HPDE6-E6E7 (cell line): Measurements from ENCODE around the gene TJP3.

Experiments used
- DNase-seq: peaks from one replicate; pipeline ENCODE4 v3.0.0; 2011; ENCODE audit warnings: missing footprints; ENCODE audit errors: extremely low spot score

Gene TJP3

DNA sequence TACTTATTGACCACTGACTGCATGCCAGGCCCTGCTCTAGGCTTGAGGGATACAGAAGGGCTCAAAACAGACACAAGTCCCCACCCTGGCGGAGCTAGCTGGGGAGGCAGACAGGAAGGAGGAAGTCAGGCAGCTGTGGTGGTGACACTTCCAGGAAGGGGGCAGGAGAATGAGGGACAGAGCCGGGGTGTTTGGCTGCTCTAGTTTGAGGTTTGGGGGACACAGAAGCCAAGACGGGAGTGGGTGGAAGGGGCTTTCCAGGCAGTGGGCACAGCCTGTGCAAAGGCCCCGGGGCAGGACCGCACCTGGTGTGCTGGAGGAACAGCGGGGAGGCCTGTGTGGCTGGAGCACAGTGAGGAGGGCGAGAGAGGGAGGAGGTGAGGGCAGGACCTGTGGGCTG, 58.3 kb downstream of the TJP3 start:
- DNase-seq = no peak

DNA sequence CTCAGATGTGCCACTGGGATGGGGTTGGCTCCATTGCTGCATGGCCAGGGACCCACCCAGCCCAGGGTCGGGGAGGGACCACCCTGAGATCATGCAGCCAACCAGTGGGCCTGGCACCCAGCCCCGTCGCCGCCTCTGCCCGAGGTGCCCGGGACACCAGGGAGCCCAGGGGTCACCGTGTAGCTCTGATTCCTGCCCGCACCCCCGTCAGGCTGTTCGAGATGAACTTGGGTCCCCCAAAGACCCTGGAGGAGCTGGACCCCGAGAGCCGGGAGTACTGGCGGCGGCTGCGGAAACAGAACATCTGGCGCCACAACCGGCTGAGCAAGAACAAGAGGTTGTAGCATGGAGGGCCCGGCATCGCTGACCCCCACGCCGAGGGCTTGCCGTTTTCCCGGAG, 58.9 kb downstream of the TJP3 start:
- no peak for DNase-seq

DNA sequence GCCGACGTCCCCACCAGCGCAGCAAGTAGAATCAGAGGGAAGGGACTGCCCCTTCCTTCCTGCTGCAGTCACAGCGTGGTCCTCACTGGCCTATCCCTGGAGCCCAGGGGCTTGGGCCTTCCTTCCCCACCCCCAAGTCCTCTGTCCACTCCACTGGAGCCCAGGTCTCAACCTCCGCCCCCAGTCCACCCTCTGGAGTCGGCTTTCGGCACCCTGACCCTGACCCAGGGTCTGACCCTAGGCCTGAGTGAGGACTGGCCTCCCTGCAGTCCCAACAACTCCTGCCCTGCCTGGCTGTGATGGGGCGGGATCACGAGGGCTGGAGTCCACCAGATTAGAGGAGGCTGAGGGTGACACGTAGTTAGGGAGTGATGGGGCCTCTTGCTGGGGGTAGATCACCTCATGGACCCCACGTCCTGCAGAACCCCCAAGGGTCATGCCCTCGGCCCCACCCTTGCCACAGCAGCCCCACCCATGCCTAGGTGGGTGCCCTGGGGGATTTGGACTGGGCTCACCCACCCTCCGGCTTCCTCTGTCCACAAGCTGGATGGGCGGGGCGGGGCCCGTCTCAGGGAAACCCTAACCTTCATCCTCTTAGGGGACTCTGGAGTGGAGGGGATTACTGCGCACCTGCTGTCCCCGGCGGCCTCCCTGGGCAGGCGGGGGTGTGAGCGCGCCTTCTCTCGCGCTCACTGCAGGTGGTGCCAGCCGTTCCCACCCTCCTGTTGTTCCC, 60.0 kb downstream of the TJP3 start:
- no peak for DNase-seq

DNA sequence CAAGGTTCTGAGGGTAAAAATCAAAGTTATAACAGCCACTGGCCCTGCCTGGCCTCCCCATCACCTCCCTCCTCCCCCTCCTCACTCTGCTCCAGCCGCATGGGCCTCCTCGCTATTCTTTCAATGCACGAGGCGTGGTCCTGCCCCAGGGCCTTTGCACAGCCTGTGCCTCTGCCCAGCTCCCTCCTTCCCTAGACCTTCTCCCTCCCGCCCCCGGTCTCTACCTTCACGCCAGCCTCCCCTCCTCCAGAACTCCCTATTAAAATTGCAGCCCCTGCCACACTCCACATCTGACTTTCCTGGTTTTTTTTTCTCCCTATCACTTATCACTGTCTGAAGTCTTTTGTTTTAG, 60.5 kb downstream of the TJP3 start:
- no peak for DNase-seq

DNA sequence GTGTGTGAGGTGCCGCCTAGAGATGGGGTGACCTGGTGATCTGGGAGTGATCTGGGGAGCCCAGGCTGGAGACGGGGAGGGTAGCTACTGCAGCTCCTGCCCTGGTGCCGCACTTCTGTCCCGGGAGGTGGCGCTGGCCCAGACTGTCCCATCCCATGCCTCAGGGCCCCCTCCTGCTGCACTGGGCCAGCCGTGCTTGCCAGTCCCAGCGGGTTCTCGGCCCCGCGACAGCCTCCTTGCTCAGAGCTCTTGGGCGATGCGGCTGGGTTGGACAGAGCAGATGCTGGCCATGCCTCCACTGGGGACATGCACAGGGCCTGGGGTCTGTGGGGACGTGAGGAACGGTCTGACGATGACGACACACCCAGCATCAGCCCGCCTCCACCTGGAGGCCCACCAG, 61.3 kb downstream of the TJP3 start:
- no peak for DNase-seq

DNA sequence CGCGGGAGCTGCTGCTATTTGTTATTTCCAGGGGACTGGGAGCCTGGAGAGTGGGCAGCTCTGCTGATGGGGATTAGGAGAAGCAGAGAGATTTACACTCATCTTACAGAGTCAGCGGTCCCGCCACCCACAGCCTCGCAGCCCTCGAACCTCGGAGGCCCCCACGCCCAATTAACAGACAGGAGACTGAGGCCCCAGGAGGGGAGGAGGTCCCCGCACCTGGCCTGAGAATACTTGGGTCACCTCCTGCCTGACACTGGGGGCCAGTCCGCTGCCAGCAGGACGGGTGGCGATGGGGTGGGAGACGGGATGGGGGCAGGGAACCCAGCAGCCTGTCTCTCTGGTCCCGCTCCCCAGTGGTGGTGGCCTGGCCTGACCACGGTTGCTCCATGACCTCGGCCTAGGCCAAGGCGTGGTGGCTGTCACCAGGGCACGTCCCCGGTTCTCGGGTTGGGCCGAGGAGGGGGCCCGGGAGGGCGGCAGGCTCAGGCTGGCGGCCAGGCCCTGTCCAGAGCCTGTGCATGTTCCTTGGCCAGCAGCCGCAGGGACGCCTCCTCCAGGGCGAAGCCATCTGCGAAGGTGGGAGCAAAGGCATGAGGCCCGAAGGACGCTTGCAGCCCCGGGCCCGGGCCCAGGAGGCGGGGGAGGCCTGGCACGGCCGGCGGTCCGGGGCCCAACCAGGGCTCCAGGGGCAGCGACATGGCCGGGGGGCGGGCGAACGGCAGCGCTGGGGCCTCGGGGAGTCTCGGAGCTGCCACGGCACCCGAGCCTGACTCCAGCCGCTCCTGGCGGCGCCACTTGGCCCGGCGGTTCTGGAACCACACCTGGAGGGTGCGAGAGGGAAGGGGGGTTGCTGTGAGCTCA, 62.2 kb downstream of the TJP3 start:
- no peak for DNase-seq

DNA sequence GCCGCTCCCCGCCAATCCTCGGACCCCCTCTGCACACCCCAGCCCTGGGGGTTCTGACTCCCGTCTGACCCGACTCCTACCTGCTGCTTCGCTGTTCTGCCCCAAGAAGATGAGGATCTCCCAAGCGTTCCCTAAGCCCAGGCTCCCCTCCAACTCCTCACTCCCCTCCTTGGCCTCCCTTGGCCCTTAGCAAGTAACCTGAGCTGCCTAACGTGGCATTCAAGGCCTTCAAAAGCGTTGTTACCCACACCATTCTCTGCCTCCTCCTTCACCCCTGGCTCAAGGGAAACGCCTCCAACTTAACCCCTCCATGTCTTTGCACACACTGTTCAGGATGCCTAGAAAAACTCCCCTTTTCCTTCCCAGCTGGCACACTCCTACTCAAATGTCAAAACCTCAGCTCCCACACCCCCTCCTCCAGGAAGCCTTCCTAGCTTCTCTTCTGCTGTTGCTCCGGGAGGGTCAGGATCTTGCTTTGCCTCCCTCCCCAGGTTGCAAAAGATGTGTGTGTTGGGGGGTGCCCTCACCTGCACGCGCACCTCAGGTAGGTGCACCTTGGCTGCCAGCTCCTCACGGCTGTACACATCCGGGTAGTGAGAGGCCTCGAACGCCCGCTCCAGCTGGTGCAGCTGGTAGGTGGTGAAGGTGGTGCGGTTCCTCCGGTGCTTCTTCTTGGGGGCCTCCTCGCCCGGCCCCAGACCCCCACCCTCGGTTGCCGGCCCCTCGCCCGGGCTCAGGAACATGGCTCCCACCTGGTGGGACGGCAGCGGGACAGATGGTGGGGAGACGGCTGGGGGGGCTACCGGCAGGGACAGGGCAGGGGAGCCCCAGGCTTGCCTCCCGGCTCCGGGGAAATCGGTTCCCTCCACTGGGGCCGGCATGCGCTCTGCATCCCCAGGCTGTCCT, 63.1 kb downstream of the TJP3 start:
- no peak for DNase-seq

DNA sequence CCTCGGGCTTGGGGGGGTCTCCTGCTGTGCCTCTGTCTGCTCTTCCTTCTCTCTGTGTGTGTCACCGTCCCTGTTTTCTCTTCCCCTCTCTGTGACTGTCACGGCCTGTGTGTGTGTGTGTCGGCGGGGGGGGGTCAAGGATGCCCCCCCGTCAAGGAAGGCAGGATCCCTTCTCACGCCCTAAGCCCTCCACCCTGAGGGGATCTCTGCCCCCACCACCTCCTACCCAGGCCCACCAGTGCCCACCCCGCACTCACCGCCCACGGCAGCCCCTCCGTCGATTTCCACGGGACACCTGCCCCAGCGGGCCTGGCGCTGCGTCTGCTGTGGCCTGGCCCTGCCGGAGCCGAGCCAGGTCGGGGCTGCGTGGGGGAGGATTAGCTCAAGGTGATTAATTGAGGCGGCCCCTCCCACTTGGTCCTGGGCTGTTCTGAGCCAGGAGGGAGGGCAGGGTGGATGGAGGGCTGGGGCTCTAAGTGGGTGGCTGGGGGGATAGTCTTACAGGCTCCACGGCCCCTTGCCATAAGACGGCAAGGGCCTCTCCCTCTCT, 63.8 kb downstream of the TJP3 start, which contains the start of gene RAX2:
Gene RAX2, minus strand, starts transcription at position 323 of the 550 bp plus-strand sequence. CDS start 486 bp downstream, outside the sequence.
- no peak for DNase-seq

DNA sequence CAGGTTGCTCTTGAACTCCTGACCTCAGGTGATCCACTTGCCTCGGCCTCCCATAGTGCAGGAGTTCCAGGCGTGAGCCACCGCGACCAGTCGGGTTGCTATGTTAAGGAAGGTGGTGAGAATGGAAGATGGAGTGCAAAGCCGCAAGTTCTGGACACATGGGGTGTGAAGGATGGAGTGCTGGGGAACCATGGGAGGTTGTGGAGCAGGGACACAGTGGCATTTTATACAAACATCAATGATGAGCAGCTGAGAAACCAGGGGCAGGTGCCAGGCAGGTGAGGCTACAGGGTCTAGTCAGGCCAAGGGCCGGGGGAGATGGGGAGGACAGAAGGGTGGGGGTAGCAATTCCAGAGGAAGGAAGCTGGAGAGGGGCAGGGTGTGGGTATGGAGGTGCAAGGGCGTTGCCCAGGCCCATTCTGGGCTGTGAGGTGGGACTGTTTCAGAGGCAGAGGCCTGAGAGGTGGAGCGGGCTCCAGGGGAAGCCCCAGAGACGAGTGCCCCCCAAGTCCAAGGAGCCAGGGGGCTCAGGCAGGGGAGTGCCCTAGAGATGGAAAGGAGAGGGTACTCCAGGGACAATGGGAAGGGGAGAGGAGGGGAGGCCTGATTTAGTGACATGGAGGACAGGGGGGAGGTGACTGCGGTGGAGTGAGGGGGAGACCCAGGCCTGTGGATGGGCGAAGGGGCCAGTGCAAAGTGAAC, 65.8 kb downstream of the TJP3 start:
- DNase-seq = no peak

DNA sequence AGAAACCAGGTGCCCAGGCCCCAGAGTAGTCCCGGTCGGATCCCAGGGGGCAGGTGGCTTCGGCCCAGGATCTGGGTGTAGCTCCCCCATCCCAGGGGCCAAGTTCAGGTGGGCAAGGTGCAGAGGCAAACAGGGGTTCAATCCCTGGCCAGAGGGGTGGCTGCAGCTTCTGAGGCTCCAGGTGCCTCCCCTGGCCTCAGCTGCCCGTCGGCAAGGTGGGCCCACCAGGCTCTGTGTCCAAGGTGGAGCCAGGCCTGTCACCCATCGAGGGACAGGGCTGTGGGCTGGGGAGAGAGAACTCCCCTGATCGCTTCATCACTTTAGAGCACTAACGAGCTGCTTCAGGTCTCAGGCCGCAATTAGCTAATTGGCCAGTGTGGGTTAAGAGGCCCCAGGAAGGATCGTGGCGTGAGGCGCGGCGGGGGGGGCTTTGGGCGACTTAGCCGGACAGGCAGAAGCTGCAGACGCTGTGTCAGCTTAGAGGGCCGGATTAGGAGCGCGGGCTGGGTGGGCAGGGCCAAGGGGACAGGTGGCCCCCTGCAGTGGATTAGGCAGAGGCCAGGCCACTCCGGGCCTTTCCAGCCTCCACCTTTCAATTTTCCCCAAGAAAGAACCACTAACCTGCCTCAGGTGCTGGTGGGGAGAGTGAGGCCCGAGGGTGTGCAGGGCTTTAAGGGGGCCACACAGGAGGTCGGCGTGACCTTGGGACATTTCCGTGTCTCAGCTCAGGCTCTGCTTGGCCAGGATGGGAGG, 66.6 kb downstream of the TJP3 start:
- no peak for DNase-seq

DNA sequence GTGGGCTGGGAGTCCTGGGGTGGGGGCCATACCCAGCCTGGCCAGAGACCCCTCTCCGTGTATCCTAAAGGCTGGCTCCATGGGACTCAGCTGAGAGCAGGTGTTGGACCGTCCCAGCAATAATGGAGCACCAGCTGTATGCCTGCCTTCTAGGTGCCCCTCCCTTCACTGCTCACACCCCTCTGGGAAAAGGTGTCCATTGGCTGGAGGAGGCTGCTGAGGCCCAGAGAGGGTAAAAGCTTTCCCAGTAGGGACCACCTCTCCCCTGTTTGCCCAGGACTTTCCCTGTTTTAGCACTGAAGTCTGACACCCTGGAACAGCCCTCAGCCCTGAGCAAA, 67.2 kb downstream of the TJP3 start:
- DNase-seq = no peak

DNA sequence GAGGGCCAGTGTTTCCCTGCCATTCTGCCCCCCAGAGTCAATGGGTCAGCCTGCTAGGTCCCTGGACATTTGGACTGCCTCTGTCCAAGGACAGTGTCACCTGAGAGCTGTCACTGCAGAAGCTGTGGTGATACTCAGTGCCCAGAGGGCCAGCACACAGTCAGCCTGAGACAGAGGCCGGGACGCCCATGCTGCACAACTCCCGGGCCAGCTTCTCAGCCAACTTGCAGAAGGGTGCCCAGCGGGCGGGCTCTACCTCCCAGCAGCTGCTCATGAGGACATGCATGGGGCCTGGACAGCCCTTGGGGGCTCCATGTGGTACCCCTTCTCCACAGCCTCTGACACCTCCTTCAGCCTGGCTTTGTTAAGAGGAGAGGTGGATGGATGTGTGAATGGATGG, 67.6 kb downstream of the TJP3 start:
- DNase-seq = no peak

DNA sequence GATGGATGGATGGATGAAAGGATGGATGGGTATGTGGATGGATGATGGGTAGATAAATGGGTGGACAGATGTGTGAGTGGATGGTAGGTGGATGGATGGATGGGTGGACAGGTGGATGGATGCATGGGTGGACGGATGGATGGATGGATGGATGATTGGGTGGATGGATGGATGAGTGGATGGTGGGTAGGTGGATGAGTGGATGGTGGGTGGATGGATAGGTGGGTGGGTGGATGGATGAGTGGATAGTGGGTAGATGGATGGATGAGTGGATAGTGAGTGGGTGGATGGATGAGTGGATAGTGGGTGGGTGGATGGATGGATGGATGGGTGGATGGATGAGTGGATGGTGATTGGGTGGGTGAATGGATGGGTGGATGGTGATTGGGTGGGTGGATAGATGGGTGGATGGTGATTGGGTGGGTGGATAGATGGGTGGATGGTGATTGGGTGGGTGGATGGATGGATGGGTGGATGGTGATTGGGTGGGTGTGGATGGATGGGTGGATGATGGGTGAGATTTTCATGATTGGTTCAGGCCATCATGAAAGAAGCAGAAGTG, 68.4 kb downstream of the TJP3 start:
- DNase-seq = no peak

DNA sequence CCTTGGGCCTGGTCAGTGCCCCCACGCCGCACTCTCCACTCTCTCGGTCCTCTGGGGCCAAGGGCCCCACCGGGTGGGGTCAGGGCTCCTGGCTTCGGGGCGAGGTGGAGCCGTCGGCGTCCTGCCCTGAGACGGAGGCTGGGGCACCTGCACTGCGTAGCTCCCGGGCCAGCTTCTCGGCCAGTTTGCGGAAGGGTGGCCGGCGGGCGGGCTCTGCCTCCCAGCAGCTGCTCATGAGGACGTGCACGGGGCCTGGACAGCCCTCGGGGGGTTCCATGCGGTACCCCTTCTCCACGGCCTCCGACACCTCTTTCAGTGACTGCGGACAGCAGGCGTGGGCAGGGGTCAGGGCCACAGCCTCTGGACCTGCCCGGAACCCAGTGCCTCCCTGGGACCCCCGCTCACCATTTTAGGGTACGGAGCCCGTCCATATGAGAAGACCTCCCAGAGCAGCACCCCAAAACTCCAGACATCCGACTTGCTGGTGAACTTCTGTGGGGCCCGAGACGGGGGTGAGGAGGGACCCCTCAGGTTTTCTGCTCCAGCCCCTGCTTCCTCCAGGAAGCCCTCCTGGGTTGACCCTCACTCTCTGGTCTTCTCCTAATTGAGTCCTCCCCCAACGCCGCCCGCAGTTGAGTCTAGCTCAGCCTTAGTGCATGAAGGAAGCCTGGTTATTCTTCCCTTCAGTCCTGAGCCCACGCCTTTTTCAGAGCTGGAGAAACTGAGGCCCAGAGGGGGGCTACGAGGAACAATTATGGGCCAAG, 70.1 kb downstream of the TJP3 start:
- no peak for DNase-seq

DNA sequence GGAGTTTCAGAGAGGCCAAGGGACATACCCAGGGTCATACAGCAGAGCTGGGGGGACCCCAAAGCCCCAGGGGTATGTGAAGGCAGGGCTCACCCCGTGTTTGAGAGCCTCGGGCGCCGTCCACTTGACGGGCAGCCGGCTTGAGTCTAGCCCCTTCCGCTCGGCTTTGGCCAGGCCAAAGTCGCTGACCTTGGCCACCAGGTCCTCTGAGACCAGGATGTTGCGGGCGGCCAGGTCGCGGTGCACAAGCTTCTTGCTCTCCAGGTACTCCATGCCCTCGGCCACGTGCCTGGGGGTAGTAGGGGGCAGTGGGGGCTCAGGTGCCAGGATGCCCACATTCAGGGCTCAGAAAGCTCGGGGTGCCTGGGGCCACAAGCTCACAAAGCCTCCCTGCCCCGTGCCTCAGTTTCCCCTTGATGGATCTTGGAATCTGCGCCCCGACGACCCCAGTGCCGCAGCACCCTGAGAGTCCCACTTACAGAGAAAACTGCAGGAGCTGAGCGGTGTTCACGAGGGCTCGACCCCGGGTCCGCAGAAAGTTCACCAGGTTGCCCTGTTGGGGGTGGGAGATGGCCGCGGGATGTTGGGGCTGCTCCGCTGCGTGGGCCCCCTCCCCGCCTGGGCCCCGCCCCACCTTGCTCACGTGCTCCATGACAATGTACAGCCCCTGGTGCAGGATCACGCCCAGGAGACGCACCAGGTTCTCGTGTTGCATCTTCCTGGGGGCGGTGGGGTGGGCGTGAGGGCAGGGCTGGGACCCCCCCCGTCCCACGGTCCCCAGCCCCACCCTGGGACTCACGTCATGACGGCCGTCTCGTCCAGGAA, 70.9 kb downstream of the TJP3 start:
- DNase-seq = no peak

DNA sequence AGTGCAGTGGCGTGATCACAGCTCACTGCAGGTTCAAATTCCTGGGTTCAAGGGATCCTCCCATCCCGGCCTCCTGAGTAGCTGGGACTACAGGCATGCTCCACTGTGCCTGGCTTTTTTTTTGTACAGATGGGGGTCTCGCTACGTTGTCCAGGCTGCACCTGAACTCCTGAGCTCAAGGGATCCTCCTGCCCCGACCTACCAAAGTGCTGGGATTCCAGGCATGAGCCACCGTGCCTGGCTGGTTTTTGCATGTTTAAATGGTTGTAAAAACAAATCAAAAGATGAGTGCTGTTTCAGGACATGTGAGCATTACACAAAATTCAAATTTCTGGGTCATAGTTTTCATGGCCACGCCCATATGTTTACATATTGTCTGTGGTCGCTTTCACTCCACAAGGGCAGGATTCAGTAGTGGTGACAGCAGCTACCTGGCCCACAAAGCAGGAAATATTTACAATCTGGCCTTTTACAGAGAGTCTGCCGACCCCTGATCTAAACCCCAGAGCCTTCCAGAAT, 72.7 kb downstream of the TJP3 start:
- no peak for DNase-seq

DNA sequence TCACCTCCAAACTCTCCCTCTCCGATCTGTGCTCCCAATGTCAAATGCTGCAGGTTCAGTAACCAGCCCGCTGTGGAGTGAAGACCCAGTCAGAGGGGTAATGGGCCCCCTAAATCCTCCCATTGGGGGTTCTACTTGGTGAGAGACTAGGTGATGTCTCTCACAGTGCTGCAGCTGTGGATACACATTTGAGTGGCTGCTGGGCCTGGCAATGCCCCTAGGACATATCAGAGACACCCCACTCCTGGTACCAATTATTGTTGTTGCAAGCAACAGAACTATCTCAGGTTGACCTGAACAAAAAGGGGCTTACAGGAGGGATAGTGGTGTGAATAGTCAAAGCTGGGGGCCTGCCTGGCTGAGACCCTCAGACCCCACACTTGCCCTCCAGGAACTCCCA, 73.4 kb downstream of the TJP3 start:
- DNase-seq = no peak

DNA sequence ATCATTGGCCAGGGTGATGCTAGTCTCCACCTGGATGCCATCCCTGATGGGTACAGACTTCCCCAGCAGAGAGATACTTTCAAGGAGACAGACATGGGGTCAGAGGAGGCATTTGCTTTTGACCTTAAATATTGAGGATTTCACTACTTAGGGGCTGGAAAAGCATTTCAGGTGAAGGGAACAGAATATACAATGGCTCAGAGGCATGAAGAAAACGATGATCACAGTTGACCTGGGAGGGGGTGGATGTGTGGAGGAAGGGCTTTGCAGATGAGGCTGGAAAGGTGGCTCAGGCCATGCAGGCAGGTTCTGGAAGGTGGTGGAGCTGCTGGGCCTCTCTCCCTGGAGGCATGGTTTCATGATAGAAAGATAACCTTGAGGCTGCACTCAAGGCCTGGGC, 74.1 kb downstream of the TJP3 start:
- no peak for DNase-seq
